Astrocyte (in vitro differentiated cells and primary cell): ENCODE data around the gene TMIGD2. TPM values are rescaled to one million over a fixed set of nuclear protein-coding genes. Genes with fewer than 3 reads are reported as not detected.

Experiments used
- DNase-seq: peaks from one replicate; pipeline ENCODE4 v3.0.0-alpha.2; 2010; ENCODE audit warnings: low read depth
- FAIRE-seq: peaks from 2 replicates; lab custom pipeline; 2011; peaks lifted over from hg19 to GRCh38; lab: Jason Lieb, UNC
- H2AFZ ChIP-seq: 2 replicates; pipeline ENCODE4 v1.6.0; 2012; ENCODE audit warnings: low read depth, low read length, inconsistent platforms
- H3K27ac ChIP-seq: 2 replicates; pipeline ENCODE4 v1.5.1; 2011; ENCODE audit warnings: low read depth, low read length, inconsistent platforms
- H3K27me3 ChIP-seq: 2 replicates; pipeline ENCODE4 v1.6.0; 2011; ENCODE audit warnings: low read length, inconsistent platforms; ENCODE audit not compliant: insufficient read depth
- H3K36me3 ChIP-seq: 2 replicates; pipeline ENCODE4 v1.5.1; 2011; ENCODE audit warnings: low read length, inconsistent platforms; ENCODE audit not compliant: insufficient read depth
- H3K4me1 ChIP-seq: 2 replicates; pipeline ENCODE4 v1.5.1; 2011; ENCODE audit warnings: low read length, inconsistent platforms; ENCODE audit not compliant: insufficient read depth
- H3K4me2 ChIP-seq: 2 replicates; pipeline ENCODE4 v1.6.0; 2012; ENCODE audit warnings: low read length, inconsistent platforms
- H3K4me3 ChIP-seq: 2 replicates; pipeline ENCODE4 v1.5.1; 2011; ENCODE audit warnings: low read depth, mild to moderate bottlenecking, low read length, inconsistent platforms; ENCODE audit not compliant: insufficient read depth
- H3K79me2 ChIP-seq: 2 replicates; pipeline ENCODE4 v1.6.0; 2012; ENCODE audit warnings: mild to moderate bottlenecking, low read length, inconsistent platforms; ENCODE audit not compliant: insufficient read depth
- H3K9ac ChIP-seq: 2 replicates; pipeline ENCODE4 v1.6.0; 2012; ENCODE audit warnings: mild to moderate bottlenecking, low read length, inconsistent platforms
- H3K9me3 ChIP-seq: 2 replicates; pipeline ENCODE4 v1.5.1; 2012; ENCODE audit warnings: low read depth, mild to moderate bottlenecking, low read length, inconsistent platforms; ENCODE audit not compliant: insufficient read depth
- H4K20me1 ChIP-seq: 2 replicates; pipeline ENCODE4 v1.6.0; 2012; ENCODE audit warnings: low read length, inconsistent platforms; ENCODE audit not compliant: insufficient read depth
- H3K27ac Mint-ChIP-seq: one replicate; pipeline ENCODE4 v1.8.0; 2021; ENCODE audit warnings: mild to moderate bottlenecking, mixed read lengths; ENCODE audit not compliant: unreplicated experiment
- H3K27me3 Mint-ChIP-seq: one replicate; pipeline ENCODE4 v1.8.0; 2021; ENCODE audit warnings: low read depth, mixed read lengths; ENCODE audit not compliant: unreplicated experiment
- H3K36me3 Mint-ChIP-seq: one replicate; pipeline ENCODE4 v1.8.0; 2021; ENCODE audit warnings: low read depth, mixed read lengths; ENCODE audit not compliant: unreplicated experiment
- H3K4me1 Mint-ChIP-seq: one replicate; pipeline ENCODE4 v1.8.0; 2021; ENCODE audit warnings: low read depth, mixed read lengths; ENCODE audit not compliant: unreplicated experiment
- H3K4me3 Mint-ChIP-seq: one replicate; pipeline ENCODE4 v1.8.0; 2021; ENCODE audit warnings: mild to moderate bottlenecking, moderate library complexity, mixed read lengths; ENCODE audit not compliant: unreplicated experiment
- H3K9me3 Mint-ChIP-seq: one replicate; pipeline ENCODE4 v1.8.0; 2021; ENCODE audit warnings: mild to moderate bottlenecking, mixed read lengths; ENCODE audit not compliant: unreplicated experiment
- EZH2 ChIP-seq: IDR thresholded peaks from 2 replicates; pipeline ENCODE4 v1.6.1; 2012; ENCODE audit warnings: mild to moderate bottlenecking, low read length, inconsistent platforms; ENCODE audit not compliant: insufficient read depth
- total RNA-seq: library from RNA; stranded (reverse); gene quantifications from 2 replicates; pipeline ENCODE4 v1.2.1, GENCODE V29; 2021
- TF ChIP-seq, protein P1 (sequence below): IDR thresholded peaks from 2 replicates; pipeline ENCODE4 v1.5.1; 2011; ENCODE audit warnings: low read depth, mild to moderate bottlenecking, inconsistent platforms, low read length, moderate library complexity; ENCODE audit not compliant: insufficient read depth

Gene TMIGD2
- total RNA-seq, 1 donor from 2014 or later = not detected

DNA sequence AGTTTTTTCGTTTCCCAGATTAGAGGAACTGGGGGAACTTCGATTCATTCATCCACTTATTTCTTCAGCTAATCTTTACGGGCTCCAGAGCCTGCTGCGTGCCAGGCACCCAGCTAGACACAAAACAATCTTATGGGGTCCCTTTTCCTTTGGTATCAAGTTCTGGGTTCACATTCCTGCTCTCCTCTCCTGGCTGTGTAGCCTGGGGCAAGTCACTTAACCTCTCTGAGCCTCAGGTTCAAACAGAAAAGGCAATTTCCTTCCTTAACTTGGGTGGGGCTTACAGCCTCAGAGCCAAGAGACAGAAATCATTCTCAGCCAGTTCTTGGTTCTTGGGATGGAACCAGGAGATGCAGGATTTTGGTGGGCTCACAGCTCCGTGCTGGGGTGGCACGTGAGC, 17.2 kb downstream of the TMIGD2 start:
- Histone ChIP-seq H2AFZ (no peak overlapping the region), H3K4me2 (no peak overlapping the region), H3K27ac (no peak overlapping the region), H3K4me3 (no peak overlapping the region), H3K36me3 (no peaks in the 10 kb centered on the region), H4K20me1 (no peaks in the 10 kb centered on the region), H3K9ac (no peak overlapping the region), H3K9me3 (no peaks in the 10 kb centered on the region), H3K79me2 (no peaks in the 10 kb centered on the region), H3K27me3 (peaks cover 24% of the 10 kb centered on the region), H3K4me1 (no peaks in the 10 kb centered on the region)
- H3K27me3 Mint-ChIP-seq = peaks cover 52% of the 10 kb centered on the region
- TF ChIP-seq, protein P1, sequence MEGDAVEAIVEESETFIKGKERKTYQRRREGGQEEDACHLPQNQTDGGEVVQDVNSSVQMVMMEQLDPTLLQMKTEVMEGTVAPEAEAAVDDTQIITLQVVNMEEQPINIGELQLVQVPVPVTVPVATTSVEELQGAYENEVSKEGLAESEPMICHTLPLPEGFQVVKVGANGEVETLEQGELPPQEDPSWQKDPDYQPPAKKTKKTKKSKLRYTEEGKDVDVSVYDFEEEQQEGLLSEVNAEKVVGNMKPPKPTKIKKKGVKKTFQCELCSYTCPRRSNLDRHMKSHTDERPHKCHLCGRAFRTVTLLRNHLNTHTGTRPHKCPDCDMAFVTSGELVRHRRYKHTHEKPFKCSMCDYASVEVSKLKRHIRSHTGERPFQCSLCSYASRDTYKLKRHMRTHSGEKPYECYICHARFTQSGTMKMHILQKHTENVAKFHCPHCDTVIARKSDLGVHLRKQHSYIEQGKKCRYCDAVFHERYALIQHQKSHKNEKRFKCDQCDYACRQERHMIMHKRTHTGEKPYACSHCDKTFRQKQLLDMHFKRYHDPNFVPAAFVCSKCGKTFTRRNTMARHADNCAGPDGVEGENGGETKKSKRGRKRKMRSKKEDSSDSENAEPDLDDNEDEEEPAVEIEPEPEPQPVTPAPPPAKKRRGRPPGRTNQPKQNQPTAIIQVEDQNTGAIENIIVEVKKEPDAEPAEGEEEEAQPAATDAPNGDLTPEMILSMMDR = no peak
- TF ChIP-seq EZH2 = no peak
- no peak overlapping the region for H3K27ac Mint-ChIP-seq
- DNase-seq = no peak
- H3K4me3 Mint-ChIP-seq = no peak overlapping the region
- H3K9me3 Mint-ChIP-seq = peaks cover 2% of the 10 kb centered on the region
- FAIRE-seq = no peak
- no peaks in the 10 kb centered on the region for H3K36me3 Mint-ChIP-seq
- H3K4me1 Mint-ChIP-seq = no peaks in the 10 kb centered on the region

DNA sequence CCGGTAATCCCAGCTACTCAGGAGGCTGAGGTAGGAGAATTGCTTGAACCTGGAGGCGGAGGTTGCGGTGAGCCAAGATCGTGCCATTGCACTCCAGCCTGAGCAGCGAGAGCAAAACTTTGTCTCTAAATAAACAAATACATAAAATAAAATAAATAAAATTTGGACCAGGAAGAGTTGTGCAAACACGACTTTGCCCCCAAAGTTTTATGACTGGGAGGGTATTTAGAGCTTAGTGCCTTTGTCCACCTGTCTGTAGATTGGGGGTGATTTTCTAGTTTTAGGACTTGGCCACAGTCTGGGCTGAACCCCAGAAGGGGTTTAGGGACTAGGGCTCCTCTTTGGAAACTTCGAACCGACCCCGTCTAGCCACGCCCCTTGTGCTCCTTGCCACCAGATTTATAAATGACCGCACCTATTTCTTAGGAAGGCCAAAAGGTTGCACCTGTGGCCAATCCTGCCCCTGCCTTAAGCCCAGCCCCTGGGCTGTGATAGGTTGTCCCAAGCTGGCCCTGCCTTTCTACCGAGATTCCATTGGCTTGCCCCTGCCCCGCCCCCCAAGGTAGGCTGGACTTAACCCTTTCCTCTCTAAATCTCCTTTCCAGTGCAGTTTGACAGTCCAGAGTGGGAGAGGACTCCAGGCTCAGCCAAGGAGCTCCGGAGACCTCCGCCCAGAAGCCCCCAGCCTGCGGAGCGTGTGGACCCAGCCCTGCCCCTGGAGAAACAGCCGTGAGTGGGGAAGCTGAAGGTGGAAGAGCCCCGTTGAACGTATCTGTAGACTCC, 17.8 kb downstream of the TMIGD2 start:
- Mint-ChIP-seq H3K36me3 (no peaks in the 10 kb centered on the region), H3K27ac (no peak overlapping the region), H3K4me3 (no peak overlapping the region), H3K4me1 (no peaks in the 10 kb centered on the region), H3K27me3 (peaks cover 54% of the 10 kb centered on the region), H3K9me3 (peaks cover 2% of the 10 kb centered on the region)
- TF ChIP-seq, protein P1 = no peak
- TF ChIP-seq EZH2 = no peak
- Histone ChIP-seq H3K9me3 (no peaks in the 10 kb centered on the region), H4K20me1 (no peaks in the 10 kb centered on the region), H3K4me2 (no peak overlapping the region), H3K4me3 (no peak overlapping the region), H3K27ac (no peak overlapping the region), H3K4me1 (no peaks in the 10 kb centered on the region), H3K27me3 (peaks cover 28% of the 10 kb centered on the region), H3K9ac (no peak overlapping the region), H3K79me2 (no peaks in the 10 kb centered on the region), H2AFZ (no peak overlapping the region), H3K36me3 (no peaks in the 10 kb centered on the region)
- DNase-seq (no peak), FAIRE-seq (no peak)
